Activated naive CD8-positive, alpha-beta T cell treated with anti-CD3 and anti-CD28 coated beads for 36 hours (primary cell): Measurements from ENCODE around the gene OLFM1. TPM values are rescaled to one million over a fixed set of nuclear protein-coding genes. Genes with fewer than 3 reads are reported as not detected.

Experiments
- DNase-seq: peaks from one replicate; pipeline ENCODE4 v3.0.0; 2021
- H3K27ac Mint-ChIP-seq: one replicate; pipeline ENCODE4 v1.8.0; 2022; ENCODE audit warnings: mild to moderate bottlenecking, moderate library complexity, mixed read lengths
- H3K27me3 Mint-ChIP-seq: one replicate; pipeline ENCODE4 v1.8.0; 2022; ENCODE audit warnings: mild to moderate bottlenecking, mixed read lengths
- H3K36me3 Mint-ChIP-seq: one replicate; pipeline ENCODE4 v1.8.0; 2021; ENCODE audit warnings: mild to moderate bottlenecking, mixed read lengths
- H3K4me1 Mint-ChIP-seq: one replicate; pipeline ENCODE4 v1.8.0; 2021; ENCODE audit warnings: mixed read lengths
- H3K4me3 Mint-ChIP-seq: one replicate; pipeline ENCODE4 v1.8.0; 2022; ENCODE audit warnings: mild to moderate bottlenecking, moderate library complexity, mixed read lengths
- H3K9me3 Mint-ChIP-seq: one replicate; pipeline ENCODE4 v1.8.0; 2022; ENCODE audit warnings: mixed read lengths
- total RNA-seq, 2 experiments: library from RNA; stranded (reverse); gene quantifications; one replicate each; pipeline ENCODE4 v1.2.3, GENCODE V29; 2021

Gene OLFM1
- total RNA-seq, 2 experiments from 2014 or later, result not detected

- no peak for DNase-seq
- no peak overlapping the region for H3K27ac Mint-ChIP-seq
- H3K36me3 Mint-ChIP-seq, result no peaks in the 10 kb centered on the region
- peaks cover 7% of the 10 kb centered on the region for H3K9me3 Mint-ChIP-seq
- H3K27me3 Mint-ChIP-seq, result peaks cover 28% of the 10 kb centered on the region
- no peak overlapping the region for H3K4me3 Mint-ChIP-seq
- H3K4me1 Mint-ChIP-seq, result no peaks in the 10 kb centered on the region
Observed at GRCh38 chr9:135068776-135069415, 18.6 kb upstream of the OLFM1 start.

DNA sequence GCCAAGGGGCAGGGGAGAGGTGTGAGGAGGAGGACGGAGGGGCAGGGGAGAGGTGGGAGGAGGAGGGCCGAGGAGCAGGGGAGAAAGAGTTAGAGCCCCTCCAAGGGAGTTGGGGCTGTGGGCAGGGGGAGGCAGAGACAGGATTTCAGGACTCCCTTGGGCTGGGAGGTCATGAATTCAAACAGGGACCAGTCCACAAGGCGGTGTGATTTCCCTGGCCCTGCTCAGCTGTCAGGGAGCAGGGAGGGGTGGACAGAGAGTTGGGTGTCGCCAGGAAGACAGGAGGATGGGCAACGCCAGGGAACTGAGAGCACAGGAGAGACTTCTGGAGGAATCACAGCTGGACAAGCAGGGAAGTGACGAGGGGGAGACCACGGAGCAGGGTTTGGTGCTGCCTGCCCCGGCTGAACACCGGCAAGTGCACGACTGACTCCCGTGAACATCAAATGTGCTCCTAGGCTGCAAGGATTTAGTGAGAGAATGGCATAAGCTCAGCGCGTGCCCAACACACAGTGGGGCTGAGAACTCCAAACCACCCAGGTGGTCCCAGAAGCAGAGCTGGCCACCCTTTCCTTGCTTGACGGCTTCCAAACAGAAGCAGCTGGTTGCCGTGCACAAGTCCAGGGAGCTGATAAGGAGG, 17.8 kb upstream of the OLFM1 start:
- H3K4me3 Mint-ChIP-seq, result no peak overlapping the region
- DNase-seq, result no peak
- no peak overlapping the region for H3K27ac Mint-ChIP-seq
- H3K27me3 Mint-ChIP-seq, result peaks cover 30% of the 10 kb centered on the region
- H3K4me1 Mint-ChIP-seq, result peaks cover under 1% of the 10 kb centered on the region
- H3K36me3 Mint-ChIP-seq, result no peaks in the 10 kb centered on the region
- H3K9me3 Mint-ChIP-seq, result peaks cover under 1% of the 10 kb centered on the region

DNA sequence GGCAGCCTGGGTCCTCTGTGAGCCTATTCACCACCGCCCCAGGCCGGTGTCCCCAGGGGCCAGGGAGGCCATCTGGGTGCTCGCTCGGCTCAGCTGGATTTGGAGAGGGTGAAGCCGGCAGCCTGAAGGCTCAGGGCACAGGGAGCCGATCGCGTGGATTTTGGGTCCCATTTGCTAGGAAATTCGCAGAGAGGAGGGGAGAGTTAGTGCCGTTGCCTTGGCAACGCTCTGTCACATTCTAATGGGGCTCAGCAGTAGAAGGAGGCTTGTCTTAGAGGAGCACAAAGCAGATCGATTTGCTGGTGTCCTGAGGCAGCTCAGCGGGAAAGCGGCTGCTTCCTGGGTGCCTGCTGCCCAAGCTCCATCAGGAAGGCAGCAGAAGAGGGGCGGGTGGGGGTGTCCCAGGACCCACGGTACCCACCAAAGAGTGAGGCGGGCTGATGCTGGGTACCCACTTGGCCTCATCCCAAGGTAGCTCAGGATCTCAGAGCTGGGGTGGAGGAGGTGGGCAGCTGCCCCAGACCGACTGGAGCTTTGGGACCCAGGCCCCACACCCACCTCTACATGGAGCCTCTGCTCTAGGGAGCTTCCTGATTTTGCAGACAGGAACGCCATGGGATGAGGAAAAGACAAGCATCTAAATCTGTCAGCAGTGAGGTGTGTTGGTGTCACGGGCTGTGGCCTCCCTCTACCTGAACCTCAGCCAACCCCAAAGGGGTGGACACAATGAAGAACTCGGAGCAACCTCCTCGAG, 17.1 kb upstream of the OLFM1 start:
- Mint-ChIP-seq H3K36me3 (no peaks in the 10 kb centered on the region), H3K27me3 (peaks cover 33% of the 10 kb centered on the region), H3K27ac (no peak overlapping the region), H3K4me1 (peaks cover 2% of the 10 kb centered on the region), H3K4me3 (no peak overlapping the region), H3K9me3 (no peaks in the 10 kb centered on the region)
- DNase-seq, result no peak

DNA sequence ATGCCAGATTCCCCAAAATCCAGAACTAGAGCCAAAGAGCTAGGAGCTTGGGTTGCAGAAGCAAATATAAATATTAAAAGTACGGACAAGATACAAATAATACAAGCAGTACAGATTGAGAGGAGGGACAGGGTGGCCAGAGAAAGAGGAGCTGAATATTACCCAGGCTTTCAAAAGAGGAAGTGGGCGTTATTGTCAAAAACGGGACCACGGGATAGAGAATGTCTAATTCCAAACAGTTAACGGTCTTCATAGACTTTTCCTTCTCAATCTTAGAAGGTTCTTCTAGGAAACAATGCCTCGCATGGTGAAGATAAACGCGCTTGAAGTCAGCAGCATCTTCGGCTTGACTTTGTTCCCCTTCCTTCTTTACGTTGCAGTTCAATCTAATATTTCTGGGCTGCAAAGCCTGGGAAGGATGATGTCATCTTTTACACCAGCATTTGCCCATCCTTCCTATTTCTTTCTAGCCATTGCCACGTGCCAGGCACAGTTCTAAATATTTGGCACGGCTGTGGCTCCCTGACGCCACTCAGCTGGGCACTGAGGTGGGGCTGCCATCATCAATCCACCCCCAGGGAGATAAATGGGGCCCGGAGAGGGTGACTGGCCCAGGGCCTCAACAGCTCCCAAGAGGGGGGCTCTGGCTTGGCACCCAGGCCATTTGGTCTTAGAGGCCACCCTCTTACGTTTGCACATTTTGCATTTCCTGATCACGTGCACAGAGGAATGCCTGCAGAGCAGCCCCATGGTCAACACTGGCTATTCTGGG, 16.3 kb upstream of the OLFM1 start:
- no peak overlapping the region for H3K4me3 Mint-ChIP-seq
- H3K27ac Mint-ChIP-seq, result no peak overlapping the region
- DNase-seq, result no peak
- peaks cover 28% of the 10 kb centered on the region for H3K27me3 Mint-ChIP-seq
- H3K4me1 Mint-ChIP-seq, result peaks cover 2% of the 10 kb centered on the region
- no peaks in the 10 kb centered on the region for H3K9me3 Mint-ChIP-seq
- no peaks in the 10 kb centered on the region for H3K36me3 Mint-ChIP-seq

- no peak overlapping the region for H3K27ac Mint-ChIP-seq
- H3K9me3 Mint-ChIP-seq, result no peaks in the 10 kb centered on the region
- peaks cover 2% of the 10 kb centered on the region for H3K4me1 Mint-ChIP-seq
- no peak for DNase-seq
- H3K27me3 Mint-ChIP-seq, result peaks cover 41% of the 10 kb centered on the region
- no peak overlapping the region for H3K4me3 Mint-ChIP-seq
- no peaks in the 10 kb centered on the region for H3K36me3 Mint-ChIP-seq
Observed at GRCh38 chr9:135073081-135073740, 14.3 kb upstream of the OLFM1 start.

- Mint-ChIP-seq H3K4me3 (no peak overlapping the region), H3K9me3 (no peaks in the 10 kb centered on the region), H3K27me3 (peaks cover 40% of the 10 kb centered on the region), H3K4me1 (peaks cover 2% of the 10 kb centered on the region), H3K36me3 (no peaks in the 10 kb centered on the region), H3K27ac (no peak overlapping the region)
- no peak for DNase-seq
Observed at GRCh38 chr9:135073741-135074305, 13.6 kb upstream of the OLFM1 start.

DNA sequence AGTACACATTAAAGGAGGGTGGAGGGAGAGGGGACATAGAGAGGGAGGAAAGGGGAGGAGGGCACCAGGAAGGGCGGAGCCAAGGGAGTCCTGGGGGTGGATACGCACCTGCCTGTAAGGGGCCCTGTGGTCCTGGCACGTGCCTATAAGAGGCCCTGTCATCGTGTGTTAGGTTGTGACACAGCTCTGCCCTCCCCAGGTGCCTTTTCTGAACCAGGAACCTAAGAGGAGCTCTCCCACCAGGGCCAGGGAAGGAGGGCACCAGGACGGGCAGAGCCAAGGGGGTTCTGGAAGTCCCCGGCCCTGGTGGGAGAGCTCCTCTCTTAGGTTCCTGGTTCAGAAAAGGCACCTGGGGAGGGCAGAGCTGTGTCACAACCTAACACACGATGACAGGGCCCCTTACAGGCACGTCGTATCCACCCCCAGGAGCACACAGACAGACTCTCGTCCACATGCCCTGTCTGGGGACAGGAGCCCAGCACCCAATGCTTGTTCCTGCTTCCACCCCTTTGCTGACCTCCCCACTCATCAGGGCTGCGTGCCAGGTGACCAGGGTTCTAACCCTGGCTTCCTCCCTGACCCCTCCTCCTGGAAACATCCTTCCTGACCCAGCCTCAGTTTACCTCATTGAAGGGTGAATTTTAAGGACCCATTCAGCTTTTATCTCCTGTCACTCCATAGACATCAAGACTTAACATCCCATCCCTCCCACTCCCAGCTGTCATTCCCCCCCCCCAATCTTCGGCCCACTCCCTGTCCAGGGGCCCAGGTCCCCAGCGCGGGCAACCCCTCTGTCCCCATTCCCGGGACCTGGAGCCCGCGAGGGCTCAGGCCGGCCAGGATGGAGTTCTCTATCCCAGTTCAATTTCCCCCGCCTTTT, 12.9 kb upstream of the OLFM1 start:
- H3K27me3 Mint-ChIP-seq, result peaks cover 40% of the 10 kb centered on the region
- no peak for DNase-seq
- H3K27ac Mint-ChIP-seq, result no peak overlapping the region
- H3K4me1 Mint-ChIP-seq, result peaks cover 2% of the 10 kb centered on the region
- no peaks in the 10 kb centered on the region for H3K9me3 Mint-ChIP-seq
- H3K4me3 Mint-ChIP-seq, result no peak overlapping the region
- no peaks in the 10 kb centered on the region for H3K36me3 Mint-ChIP-seq

GRCh38 chr9:135075234-135076142, 12.0 kb upstream of the OLFM1 start:
- Mint-ChIP-seq H3K9me3 (no peaks in the 10 kb centered on the region), H3K36me3 (no peaks in the 10 kb centered on the region), H3K27me3 (peaks cover 39% of the 10 kb centered on the region), H3K27ac (no peak overlapping the region), H3K4me3 (no peak overlapping the region), H3K4me1 (peaks cover 2% of the 10 kb centered on the region)
- DNase-seq, result no peak

DNA sequence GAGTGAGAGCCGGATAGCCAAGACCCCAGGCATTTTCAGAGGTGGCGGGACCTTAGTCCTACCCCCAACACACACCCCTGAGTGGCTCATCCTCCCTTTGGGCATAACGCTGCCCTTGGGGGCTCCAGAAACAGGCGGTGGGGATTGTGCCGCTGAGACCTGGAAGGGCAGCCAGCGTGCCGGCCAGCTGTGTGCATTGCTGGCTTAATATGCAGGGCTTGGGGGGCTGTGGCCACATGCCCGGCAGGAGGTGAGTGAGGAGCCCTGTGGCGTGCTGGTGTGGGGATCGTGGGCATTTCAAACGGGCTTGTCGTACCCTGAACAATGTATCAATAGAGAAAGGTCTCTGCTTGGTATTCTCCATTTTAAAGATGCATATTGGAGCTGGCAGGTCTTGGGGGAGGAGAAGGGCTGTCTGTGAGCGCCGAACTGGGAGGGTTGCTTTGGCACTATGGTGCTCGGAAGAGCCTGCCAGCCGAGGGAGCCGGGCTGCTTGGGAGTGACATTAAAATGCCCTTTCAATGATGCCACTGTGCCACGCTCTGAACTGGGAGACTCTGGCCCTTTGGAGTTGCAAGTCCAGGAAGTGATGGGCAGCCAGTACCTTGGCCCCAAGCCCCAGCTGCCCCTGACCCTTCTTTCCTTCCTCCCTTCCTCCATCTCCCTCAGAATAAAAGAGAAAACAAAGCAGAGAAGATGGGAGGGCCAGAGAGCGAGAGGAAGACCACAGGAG, 11.2 kb upstream of the OLFM1 start:
- Mint-ChIP-seq H3K27ac (no peak overlapping the region), H3K27me3 (peaks cover 39% of the 10 kb centered on the region), H3K36me3 (no peaks in the 10 kb centered on the region), H3K9me3 (no peaks in the 10 kb centered on the region), H3K4me3 (no peak overlapping the region), H3K4me1 (peaks cover 2% of the 10 kb centered on the region)
- no peak for DNase-seq

DNA sequence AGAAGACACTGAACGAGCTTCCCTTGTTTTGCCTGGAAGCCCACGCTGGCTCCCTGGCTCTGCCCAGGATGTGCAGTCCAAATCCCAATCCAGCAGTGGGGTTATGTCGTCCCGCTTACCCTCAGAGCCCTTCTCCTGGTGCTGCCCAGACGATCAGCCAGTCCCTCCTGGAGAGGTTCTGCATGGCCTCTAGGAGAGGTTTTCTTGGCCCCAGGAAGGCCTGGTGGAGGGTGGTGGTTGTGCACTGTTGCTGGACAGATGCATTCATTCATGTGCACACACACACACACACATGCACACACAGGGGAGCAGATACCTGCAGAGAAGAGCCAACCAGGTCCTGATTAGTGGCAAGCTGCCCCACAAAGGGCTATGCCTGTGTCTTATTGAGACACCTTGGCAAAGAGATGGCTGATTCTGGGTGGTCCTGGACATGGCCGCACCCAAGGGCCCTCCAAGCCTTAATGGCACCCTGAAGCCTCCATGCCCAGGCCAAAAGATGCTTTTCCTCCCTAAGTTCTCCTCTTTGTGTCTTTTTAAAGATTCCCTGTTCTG, 10.5 kb upstream of the OLFM1 start:
- no peak overlapping the region for H3K27ac Mint-ChIP-seq
- H3K4me1 Mint-ChIP-seq, result peaks cover 2% of the 10 kb centered on the region
- peaks cover 39% of the 10 kb centered on the region for H3K27me3 Mint-ChIP-seq

GRCh38 chr9:135077497-135078200, 9.8 kb upstream of the OLFM1 start:
- Mint-ChIP-seq H3K4me1 (peaks cover 2% of the 10 kb centered on the region), H3K27me3 (peaks cover 39% of the 10 kb centered on the region), H3K4me3 (no peak overlapping the region), H3K9me3 (no peaks in the 10 kb centered on the region), H3K27ac (no peak overlapping the region), H3K36me3 (no peaks in the 10 kb centered on the region)
- DNase-seq, result no peak

More for the DNA sequence above, 10.5 kb upstream of the OLFM1 start:
- no peak overlapping the region for H3K4me3 Mint-ChIP-seq
- no peaks in the 10 kb centered on the region for H3K9me3 Mint-ChIP-seq
- no peak for DNase-seq
- H3K36me3 Mint-ChIP-seq, result no peaks in the 10 kb centered on the region
